ENCODE results near the gene HMGB1. TPM values are rescaled to one million over a fixed set of nuclear protein-coding genes. Genes with fewer than 3 reads are reported as not detected.

Gene HMGB1
- total and polyA plus RNA-seq, 2 experiments from 2014 or later: 727 to 2,970 TPM

GRCh38 chr13:30435911-30436451 is 29.8 kb downstream of the HMGB1 start (continued):
- TF ChIP-seq ZNF462 (CRISPR knock-in tag; IDR thresholded peaks at IDR 0.05): no peak
- TF ChIP-seq NANOG (IDR thresholded peaks at IDR 0.05; ENCODE audit: borderline replicate concordance): no peak
- no peak for TF ChIP-seq POLR2AphosphoS5 (IDR thresholded peaks at IDR 0.05; ENCODE audit: low read depth)
- TF ChIP-seq JUNB (IDR thresholded peaks at IDR 0.05; ENCODE audit: unreplicated experiment): no peak

- H3K9me2 ChIP-seq (ENCODE audit: insufficient read depth): no peaks in the 10 kb centered on the region; the same call in 1 of the 2 replicates
- H2AFZ ChIP-seq: no peak overlapping the region
- no peak overlapping the region for H3K4me2 ChIP-seq
- H3K36me3 ChIP-seq (ENCODE audit: insufficient read depth): no peaks in the 10 kb centered on the region
- no peak overlapping the region for H3K4me3 ChIP-seq
- no peaks in the 10 kb centered on the region for H3F3A ChIP-seq (replicated peaks; ENCODE audit: low read depth)
- no peaks in the 10 kb centered on the region for H3K27me3 ChIP-seq (ENCODE audit: insufficient read depth)
- no peak for DNase-seq (ENCODE audit: low spot score)
- no peak for ATAC-seq
- H3K27ac ChIP-seq (ENCODE audit: low read depth): no peak overlapping the region
- Mint-ChIP-seq H3K4me3 (no peak overlapping the region), H3K9me3 (no peaks in the 10 kb centered on the region), H3K4me1 (peaks cover 11% of the 10 kb centered on the region; the same call in 2 of the 3 replicates), H3K27me3 (ENCODE audit: insufficient read depth, low read depth, poor library complexity) (peaks cover 2% of the 10 kb centered on the region), H3K27ac (no peak overlapping the region), H3K36me3 (ENCODE audit: low read depth) (no peaks in the 10 kb centered on the region)
- peaks cover 6% of the 10 kb centered on the region; the same call in 1 of the 2 replicates for H3K4me1 ChIP-seq (ENCODE audit: insufficient read depth)
- H3K79me2 ChIP-seq (replicated peaks; ENCODE audit: insufficient read depth): no peaks in the 10 kb centered on the region
- no peak for TF ChIP-seq EZH2 (IDR thresholded peaks at IDR 0.05; ENCODE audit: low read depth, unreplicated experiment)
- no peak for TF ChIP-seq EZH2phosphoT487 (IDR thresholded peaks at IDR 0.05; ENCODE audit: unreplicated experiment)
- TF ChIP-seq ZNF331 (CRISPR knock-in tag; IDR thresholded peaks at IDR 0.05; ENCODE audit: low read depth): no peak
- TF ChIP-seq NANOG (IDR thresholded peaks at IDR 0.05; ENCODE audit: borderline replicate concordance): no peak
- no peak for TF ChIP-seq ZNF114 (CRISPR knock-in tag; IDR thresholded peaks at IDR 0.05)
- TF ChIP-seq CREB1 (CRISPR knock-in tag; IDR thresholded peaks at IDR 0.05; ENCODE audit: low read depth): no peak
- no peaks in the 10 kb centered on the region for H4K20me1 ChIP-seq (replicated peaks; ENCODE audit: insufficient read depth)
These were observed 34.3 kb downstream of the HMGB1 start for GRCh38 chr13:30431269-30431940.
